Brain microvascular endothelial cell (primary cell): ENCODE results near the gene DUXA.
"Not testable (repeated sequence)": the region's sequence is repeated elsewhere in the genome, so short reads cannot be mapped to it uniquely, and the experiment has no call there.

ENCODE experiments used
- DNase-seq: peaks from one replicate; pipeline ENCODE4 v3.0.0-alpha.2; 2020
- H3K27ac ChIP-seq: fragments of 250-450 bp; sonication (Bioruptor Pico); 2 replicates; pipeline ENCODE4 v1.5.1; 2020; ENCODE audit warnings: mild to moderate bottlenecking, moderate library complexity
- H3K27me3 ChIP-seq: fragments of 250-450 bp; sonication (Bioruptor Pico); replicated peaks from 2 replicates; pipeline ENCODE4 v1.5.1; 2020; ENCODE audit warnings: mild to moderate bottlenecking
- H3K36me3 ChIP-seq: fragments of 250-450 bp; sonication (Bioruptor Pico); replicated peaks from 2 replicates; pipeline ENCODE4 v1.5.1; 2020; ENCODE audit warnings: mild to moderate bottlenecking
- H3K4me3 ChIP-seq: 2 replicates; pipeline ENCODE4 v1.5.1; 2011; ENCODE audit warnings: low read depth, mild to moderate bottlenecking, control low read depth, low read length, moderate library complexity
- in situ Hi-C: cut with HindIII; loops from 2 replicates; pipeline ENCODE4 v1.10.0; 2017; ENCODE audit warnings: low sequenced_read_pairs, low pct_ligation_motif_present
- TF ChIP-seq, protein P1 (sequence below): IDR thresholded peaks from 2 replicates; pipeline ENCODE4 v1.5.1; 2011; ENCODE audit warnings: low read depth, mild to moderate bottlenecking, moderate library complexity, low read length, control low read depth, inconsistent platforms; ENCODE audit errors: missing control alignments

DUXA gene

DNA sequence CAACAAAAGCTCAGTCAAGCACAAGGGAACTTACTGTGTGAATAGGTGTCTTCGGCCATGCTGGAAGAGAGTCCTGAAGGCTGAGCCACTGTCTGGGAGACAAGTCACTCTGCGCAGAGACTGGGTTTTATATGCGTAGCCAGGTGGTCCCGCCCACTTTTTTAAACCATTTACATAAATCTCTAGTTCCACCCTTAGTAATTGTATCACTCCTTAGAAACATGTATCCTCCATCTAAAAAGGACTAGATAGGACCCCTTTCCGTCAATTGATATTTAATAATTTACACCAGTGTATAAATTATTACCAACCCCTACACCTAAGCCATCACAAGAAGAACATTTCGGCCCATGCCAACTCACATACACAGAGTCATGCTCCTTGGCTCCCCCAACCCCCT lies at the start of gene DUXA:
Gene DUXA, minus strand, starts transcription at position 101 of the 400 bp plus-strand sequence. Its CDS starts 42 bp downstream, at position 59.
- TF ChIP-seq, protein P1, sequence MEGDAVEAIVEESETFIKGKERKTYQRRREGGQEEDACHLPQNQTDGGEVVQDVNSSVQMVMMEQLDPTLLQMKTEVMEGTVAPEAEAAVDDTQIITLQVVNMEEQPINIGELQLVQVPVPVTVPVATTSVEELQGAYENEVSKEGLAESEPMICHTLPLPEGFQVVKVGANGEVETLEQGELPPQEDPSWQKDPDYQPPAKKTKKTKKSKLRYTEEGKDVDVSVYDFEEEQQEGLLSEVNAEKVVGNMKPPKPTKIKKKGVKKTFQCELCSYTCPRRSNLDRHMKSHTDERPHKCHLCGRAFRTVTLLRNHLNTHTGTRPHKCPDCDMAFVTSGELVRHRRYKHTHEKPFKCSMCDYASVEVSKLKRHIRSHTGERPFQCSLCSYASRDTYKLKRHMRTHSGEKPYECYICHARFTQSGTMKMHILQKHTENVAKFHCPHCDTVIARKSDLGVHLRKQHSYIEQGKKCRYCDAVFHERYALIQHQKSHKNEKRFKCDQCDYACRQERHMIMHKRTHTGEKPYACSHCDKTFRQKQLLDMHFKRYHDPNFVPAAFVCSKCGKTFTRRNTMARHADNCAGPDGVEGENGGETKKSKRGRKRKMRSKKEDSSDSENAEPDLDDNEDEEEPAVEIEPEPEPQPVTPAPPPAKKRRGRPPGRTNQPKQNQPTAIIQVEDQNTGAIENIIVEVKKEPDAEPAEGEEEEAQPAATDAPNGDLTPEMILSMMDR, result no peak
- Histone ChIP-seq H3K36me3 (no peaks in the 10 kb centered on the region), H3K27ac (no peak within 1 kb of the TSS), H3K4me3 (no peak within 1 kb of the TSS), H3K27me3 (no peaks in the 10 kb centered on the region)
- in situ Hi-C loops, result no loop called here
- no peak for DNase-seq

- TF ChIP-seq, protein P1, result no peak
- in situ Hi-C loops, result no loop called here
- DNase-seq, result no peak
- Histone ChIP-seq H3K27me3 (no peaks in the 10 kb centered on the region), H3K36me3 (peaks cover 50% of the 10 kb centered on the region), H3K4me3 (no peak overlapping the region), H3K27ac (no peak overlapping the region)
Observed at GRCh38 chr19:57212109-57212508, 44.8 kb upstream of the DUXA start.

DNA sequence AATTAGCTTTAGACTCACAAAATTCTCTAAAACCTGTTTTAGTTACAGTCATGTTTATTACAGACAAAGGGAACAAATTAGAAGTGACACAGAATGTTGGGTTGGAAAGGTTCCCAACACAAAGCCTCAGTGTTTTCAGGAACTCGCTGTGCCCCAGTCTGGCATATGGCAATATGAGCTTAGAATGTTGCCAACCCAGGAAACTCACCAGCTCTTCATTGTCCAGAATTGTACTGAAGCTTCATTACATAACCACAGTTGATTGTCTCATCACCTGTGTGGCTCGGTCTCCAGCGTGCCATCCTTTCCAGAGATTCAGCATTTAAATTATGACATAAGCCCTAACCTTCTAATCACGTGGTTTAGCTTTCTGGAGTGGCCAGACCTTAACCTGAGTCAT lies 43.1 kb upstream of the DUXA start:
- no peak overlapping the region for H3K27ac ChIP-seq
- in situ Hi-C loops, result no loop called here
- TF ChIP-seq, protein P1, result no peak
- peaks cover 60% of the 10 kb centered on the region for H3K36me3 ChIP-seq
- H3K4me3 ChIP-seq, result no peak overlapping the region
- no peak for DNase-seq
- H3K27me3 ChIP-seq, result no peaks in the 10 kb centered on the region

DNA sequence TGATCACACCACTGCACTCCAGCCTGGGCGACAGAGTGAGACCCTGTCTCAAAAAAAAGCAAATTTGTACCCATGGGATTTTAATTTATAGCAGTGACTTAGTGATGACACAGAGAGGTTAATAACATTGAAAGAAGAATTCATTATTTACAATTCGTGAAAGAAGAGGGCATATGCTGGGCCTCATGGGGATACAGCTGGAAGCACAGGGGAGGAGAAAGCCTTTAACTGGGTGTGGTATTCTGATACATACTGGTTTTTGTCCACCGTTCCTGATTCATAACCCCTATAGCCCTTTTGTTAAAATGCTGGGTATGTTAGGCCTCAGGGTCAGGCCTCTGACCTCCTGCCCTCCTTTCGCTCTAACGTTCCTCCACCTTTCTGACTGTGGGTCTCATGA lies 34.9 kb upstream of the DUXA start:
- no peak overlapping the region for H3K27ac ChIP-seq
- no peak for DNase-seq
- H3K4me3 ChIP-seq, result no peak overlapping the region
- H3K27me3 ChIP-seq, result no peaks in the 10 kb centered on the region
- peaks cover 37% of the 10 kb centered on the region for H3K36me3 ChIP-seq
- TF ChIP-seq, protein P1, result no peak
- in situ Hi-C loops, result no loop called here

DNA sequence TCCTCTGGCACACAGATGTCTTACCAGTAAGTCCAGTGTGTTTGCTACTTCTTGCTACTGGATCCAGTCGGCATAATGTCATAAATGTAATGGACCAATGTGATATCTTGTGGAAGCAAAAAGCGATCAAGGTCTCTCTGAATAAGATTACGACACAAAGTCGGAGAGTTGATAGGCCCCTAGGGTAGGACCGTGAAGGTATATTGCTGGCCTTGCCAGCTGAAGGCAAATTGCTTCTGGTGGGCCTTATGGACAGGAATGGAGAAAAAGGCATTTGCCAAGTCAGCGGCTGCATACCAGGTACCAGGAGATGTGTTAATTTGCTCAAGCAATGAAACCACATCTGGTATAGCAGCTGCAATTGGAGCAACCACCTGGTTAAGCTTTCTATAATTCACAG lies 30.6 kb upstream of the DUXA start:
- in situ Hi-C loops, H3K27ac ChIP-seq, DNase-seq, H3K27me3 ChIP-seq, H3K4me3 ChIP-seq: not testable (repeated sequence)
- peaks cover 52% of the 10 kb centered on the region for H3K36me3 ChIP-seq

DNA sequence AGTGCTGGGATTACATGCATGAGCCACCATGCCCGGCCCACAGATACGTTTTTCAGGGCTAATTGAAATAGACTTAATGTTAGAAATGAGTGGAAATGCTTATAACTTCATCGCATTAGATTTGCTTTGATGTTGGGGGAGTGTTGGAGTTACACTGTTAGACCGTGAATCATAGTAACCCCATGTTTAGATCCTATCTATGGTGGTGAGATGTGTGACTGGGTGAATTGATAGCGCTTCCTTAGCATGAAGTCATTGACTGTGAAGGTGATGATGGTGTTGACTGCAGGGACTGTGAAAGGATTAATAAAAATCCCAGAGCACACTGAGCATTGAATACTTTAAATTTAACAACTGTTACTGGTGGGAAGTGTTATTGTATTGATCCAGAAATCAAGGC lies 25.7 kb upstream of the DUXA start:
- no peak overlapping the region for H3K4me3 ChIP-seq
- no peak overlapping the region for H3K27ac ChIP-seq
- peaks cover 49% of the 10 kb centered on the region for H3K36me3 ChIP-seq
- TF ChIP-seq, protein P1, result no peak
- in situ Hi-C loops, result no loop called here
- no peaks in the 10 kb centered on the region for H3K27me3 ChIP-seq
- no peak for DNase-seq
